ENCODE results near the gene ATP8B4.

DNA sequence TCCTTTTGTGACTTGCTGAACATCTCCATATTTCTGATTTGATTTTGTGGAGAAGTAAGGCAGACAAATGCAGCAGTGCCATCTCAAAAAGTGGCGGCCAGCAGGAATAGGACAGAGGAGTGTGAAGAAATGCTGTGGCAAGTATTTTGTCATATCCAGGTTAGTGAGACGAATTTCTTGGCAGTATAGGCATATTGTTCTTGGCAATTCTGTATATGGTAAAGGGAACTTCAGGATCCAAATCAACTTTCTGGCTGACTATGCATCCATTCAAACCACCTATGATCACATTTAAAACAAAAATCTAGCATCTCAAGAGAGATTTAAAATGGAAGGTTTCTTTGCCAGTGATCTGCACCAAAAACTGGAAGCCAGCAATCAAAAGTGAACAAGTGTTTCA lies 270.2 kb downstream of the ATP8B4 start:
- no peak for TF ChIP-seq POLR2AphosphoS5 (IDR thresholded peaks at IDR 0.05)
- TF ChIP-seq, protein P1, sequence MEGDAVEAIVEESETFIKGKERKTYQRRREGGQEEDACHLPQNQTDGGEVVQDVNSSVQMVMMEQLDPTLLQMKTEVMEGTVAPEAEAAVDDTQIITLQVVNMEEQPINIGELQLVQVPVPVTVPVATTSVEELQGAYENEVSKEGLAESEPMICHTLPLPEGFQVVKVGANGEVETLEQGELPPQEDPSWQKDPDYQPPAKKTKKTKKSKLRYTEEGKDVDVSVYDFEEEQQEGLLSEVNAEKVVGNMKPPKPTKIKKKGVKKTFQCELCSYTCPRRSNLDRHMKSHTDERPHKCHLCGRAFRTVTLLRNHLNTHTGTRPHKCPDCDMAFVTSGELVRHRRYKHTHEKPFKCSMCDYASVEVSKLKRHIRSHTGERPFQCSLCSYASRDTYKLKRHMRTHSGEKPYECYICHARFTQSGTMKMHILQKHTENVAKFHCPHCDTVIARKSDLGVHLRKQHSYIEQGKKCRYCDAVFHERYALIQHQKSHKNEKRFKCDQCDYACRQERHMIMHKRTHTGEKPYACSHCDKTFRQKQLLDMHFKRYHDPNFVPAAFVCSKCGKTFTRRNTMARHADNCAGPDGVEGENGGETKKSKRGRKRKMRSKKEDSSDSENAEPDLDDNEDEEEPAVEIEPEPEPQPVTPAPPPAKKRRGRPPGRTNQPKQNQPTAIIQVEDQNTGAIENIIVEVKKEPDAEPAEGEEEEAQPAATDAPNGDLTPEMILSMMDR (IDR thresholded peaks at IDR 0.05 in 8 of 11, conservative IDR thresholded peaks at IDR 0.05 in 3 of 11), result no peak

Measured in spleen (tissue), 7 donors.